Gastroesophageal sphincter (tissue), 3 donors: ENCODE measurements around the gene MAP4K2.

Source experiments
- CTCF ChIP-seq, 4 experiments: fragments of 200-600 bp in 2 of 4; fragments of 450-650 bp in 2 of 4; sonication (generic) in 1 of 4; IDR thresholded peaks; one replicate each; pipeline ENCODE4 v1.5.1; 2017 to 2019; ENCODE audit warnings: antibody characterized with exemption in 4 of 4, mild to moderate bottlenecking in 2 of 4, moderate library complexity in 2 of 4
- EP300 ChIP-seq: sonication (generic); formaldehyde crosslinking; IDR thresholded peaks from one replicate; pipeline ENCODE4 v1.6.1; 2017; ENCODE audit warnings: antibody characterized with exemption, mild to moderate bottlenecking
- POLR2A ChIP-seq, 2 donors: fragments of 450-650 bp; IDR thresholded peaks; one replicate each; pipeline ENCODE4 v1.6.1; 2017; ENCODE audit warnings: antibody characterized with exemption in 2 of 2, mild to moderate bottlenecking in 2 of 2, moderate library complexity in 1 of 2

- TF ChIP-seq CTCF (IDR thresholded peaks at IDR 0.05) (no peak), EP300 (no peak), POLR2A (IDR thresholded peaks at IDR 0.05) (no peak)
Measured at GRCh38 chr11:64790205-64791095, 12.6 kb downstream of the MAP4K2 start.
